SU-DHL-6 (cell line): Measurements from ENCODE around the gene AGPAT3.

Experiments used
- H2AFZ ChIP-seq: fragments of 200-600 bp; sonication (generic); 2 replicates; pipeline ENCODE4 v1.6.1; 2014; ENCODE audit warnings: low read depth, mild to moderate bottlenecking, moderate library complexity, mixed read lengths, antibody characterized with exemption, low read length; ENCODE audit not compliant: severe bottlenecking
- H3F3A ChIP-seq: fragments of 200-600 bp; shearing (Covaris generic); 2 replicates; pipeline ENCODE4 v1.6.0; 2016; ENCODE audit warnings: antibody characterized with exemption, mild to moderate bottlenecking; ENCODE audit not compliant: insufficient read depth
- H3K27ac ChIP-seq: fragments of 200-600 bp; sonication (generic); 2 replicates; pipeline ENCODE4 v1.5.1; 2016; ENCODE audit warnings: low read depth, mild to moderate bottlenecking, low read length, moderate library complexity, mixed read lengths
- H3K27me3 ChIP-seq: fragments of 200-600 bp; sonication (generic), shearing (Covaris generic); 2 replicates; pipeline ENCODE4 v1.6.0; 2014; ENCODE audit warnings: mild to moderate bottlenecking, low read length
- H3K36me3 ChIP-seq: fragments of 200-600 bp; sonication (generic); 2 replicates; pipeline ENCODE4 v1.6.1; 2014; ENCODE audit warnings: mild to moderate bottlenecking, low read length, mixed read lengths
- H3K4me2 ChIP-seq: fragments of 300-600, 200-600 bp; shearing (Covaris generic), sonication (generic); 2 replicates; pipeline ENCODE4 v1.6.0; 2014; ENCODE audit warnings: low read length, low read depth, mild to moderate bottlenecking; ENCODE audit not compliant: poor library complexity, severe bottlenecking
- H3K4me3 ChIP-seq: fragments of 200-600 bp; sonication (generic); 2 replicates; pipeline ENCODE4 v1.5.1; 2014; ENCODE audit warnings: antibody characterized with exemption, low read length, mild to moderate bottlenecking, mixed read lengths; ENCODE audit not compliant: insufficient read depth, poor library complexity, severe bottlenecking
- H3K79me2 ChIP-seq: fragments of 200-600 bp; sonication (generic); 2 replicates; pipeline ENCODE4 v1.6.1; 2014; ENCODE audit warnings: mild to moderate bottlenecking, low read length, moderate library complexity; ENCODE audit not compliant: insufficient read depth
- H3K9ac ChIP-seq: fragments of 200-600 bp; sonication (generic); 2 replicates; pipeline ENCODE4 v1.7.0; 2014; ENCODE audit warnings: mild to moderate bottlenecking, low read length
- H3K9me2 ChIP-seq: fragments of 200-600 bp; sonication (generic); replicated peaks from 2 replicates; pipeline ENCODE4 v1.6.1; 2014; ENCODE audit warnings: low read length; ENCODE audit not compliant: insufficient read depth
- H3K9me3 ChIP-seq: fragments of 200-600 bp; sonication (generic); 2 replicates; pipeline ENCODE4 v1.6.1; 2014; ENCODE audit warnings: low read length, mixed read lengths; ENCODE audit not compliant: insufficient read depth
- H4K20me1 ChIP-seq: fragments of 200-600 bp; sonication (generic); 2 replicates; pipeline ENCODE4 v1.6.1; 2014; ENCODE audit warnings: low read depth, mild to moderate bottlenecking, antibody characterized with exemption, low read length, moderate library complexity, mixed read lengths
- EZH2phosphoT487 ChIP-seq: fragments of 200-600 bp; sonication (generic), shearing (Covaris generic); conservative IDR thresholded peaks from 2 replicates; pipeline ENCODE4 v1.6.1; 2018; ENCODE audit warnings: mild to moderate bottlenecking, antibody characterized with exemption, low read length, moderate library complexity, mixed read lengths
- TF ChIP-seq, protein P1 (sequence below): fragments of 200-600 bp; sonication (generic); IDR thresholded peaks from one replicate; pipeline ENCODE4 v1.5.1; 2017; ENCODE audit warnings: antibody characterized with exemption, mild to moderate bottlenecking, low read length, moderate library complexity; ENCODE audit not compliant: insufficient read depth, poor library complexity, severe bottlenecking

Gene AGPAT3

DNA sequence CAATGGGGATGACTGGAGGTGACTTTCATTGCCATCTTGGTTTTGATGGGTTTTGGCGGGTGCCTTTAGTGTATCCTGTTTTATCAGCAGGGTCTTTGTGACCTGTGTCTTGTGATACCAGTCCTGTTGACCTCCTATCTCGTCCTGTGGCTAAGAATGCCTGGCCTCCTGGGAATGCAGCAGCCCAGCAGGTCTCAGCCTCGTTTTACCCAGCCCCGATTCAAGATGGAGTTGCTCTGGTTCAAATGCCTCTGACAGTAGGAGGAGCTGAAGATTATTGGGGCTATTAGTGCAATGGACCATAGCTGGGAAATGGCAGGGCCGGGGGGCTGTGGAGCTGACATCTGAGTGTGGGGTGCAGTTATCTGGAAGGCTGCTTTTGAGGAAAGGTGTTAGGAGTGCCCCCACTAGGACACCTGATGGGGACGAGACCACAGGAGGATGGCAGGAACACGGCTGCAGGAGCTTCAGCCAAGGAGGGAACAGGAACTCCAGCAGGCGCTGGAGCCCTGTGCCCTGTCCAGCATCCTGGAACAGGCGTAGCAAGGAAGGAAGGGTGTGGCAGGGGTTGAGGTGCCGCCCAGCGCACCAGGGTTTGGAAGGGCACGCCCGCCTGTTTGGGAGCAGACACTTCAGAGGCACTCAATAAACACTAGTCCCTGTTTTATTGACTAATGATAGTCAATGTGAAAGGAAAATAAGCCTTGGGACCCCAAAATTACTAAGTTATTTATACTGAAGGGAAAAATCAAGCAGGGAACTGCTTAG is 15.3 kb upstream of the AGPAT3 start:
- Histone ChIP-seq H3F3A (no peaks in the 10 kb centered on the region), H3K27ac (no peak overlapping the region), H3K4me2 (no peak overlapping the region), H3K4me3 (no peak overlapping the region), H3K9me2 (no peaks in the 10 kb centered on the region), H3K9ac (no peak overlapping the region), H3K79me2 (no peaks in the 10 kb centered on the region), H2AFZ (no peak overlapping the region), H3K27me3 (peaks cover 3% of the 10 kb centered on the region; the same call in 1 of the 2 replicates), H4K20me1 (no peaks in the 10 kb centered on the region), H3K36me3 (no peaks in the 10 kb centered on the region), H3K9me3 (no peaks in the 10 kb centered on the region)
- TF ChIP-seq, protein P1, sequence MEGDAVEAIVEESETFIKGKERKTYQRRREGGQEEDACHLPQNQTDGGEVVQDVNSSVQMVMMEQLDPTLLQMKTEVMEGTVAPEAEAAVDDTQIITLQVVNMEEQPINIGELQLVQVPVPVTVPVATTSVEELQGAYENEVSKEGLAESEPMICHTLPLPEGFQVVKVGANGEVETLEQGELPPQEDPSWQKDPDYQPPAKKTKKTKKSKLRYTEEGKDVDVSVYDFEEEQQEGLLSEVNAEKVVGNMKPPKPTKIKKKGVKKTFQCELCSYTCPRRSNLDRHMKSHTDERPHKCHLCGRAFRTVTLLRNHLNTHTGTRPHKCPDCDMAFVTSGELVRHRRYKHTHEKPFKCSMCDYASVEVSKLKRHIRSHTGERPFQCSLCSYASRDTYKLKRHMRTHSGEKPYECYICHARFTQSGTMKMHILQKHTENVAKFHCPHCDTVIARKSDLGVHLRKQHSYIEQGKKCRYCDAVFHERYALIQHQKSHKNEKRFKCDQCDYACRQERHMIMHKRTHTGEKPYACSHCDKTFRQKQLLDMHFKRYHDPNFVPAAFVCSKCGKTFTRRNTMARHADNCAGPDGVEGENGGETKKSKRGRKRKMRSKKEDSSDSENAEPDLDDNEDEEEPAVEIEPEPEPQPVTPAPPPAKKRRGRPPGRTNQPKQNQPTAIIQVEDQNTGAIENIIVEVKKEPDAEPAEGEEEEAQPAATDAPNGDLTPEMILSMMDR, result no peak
- no peak for TF ChIP-seq EZH2phosphoT487

DNA sequence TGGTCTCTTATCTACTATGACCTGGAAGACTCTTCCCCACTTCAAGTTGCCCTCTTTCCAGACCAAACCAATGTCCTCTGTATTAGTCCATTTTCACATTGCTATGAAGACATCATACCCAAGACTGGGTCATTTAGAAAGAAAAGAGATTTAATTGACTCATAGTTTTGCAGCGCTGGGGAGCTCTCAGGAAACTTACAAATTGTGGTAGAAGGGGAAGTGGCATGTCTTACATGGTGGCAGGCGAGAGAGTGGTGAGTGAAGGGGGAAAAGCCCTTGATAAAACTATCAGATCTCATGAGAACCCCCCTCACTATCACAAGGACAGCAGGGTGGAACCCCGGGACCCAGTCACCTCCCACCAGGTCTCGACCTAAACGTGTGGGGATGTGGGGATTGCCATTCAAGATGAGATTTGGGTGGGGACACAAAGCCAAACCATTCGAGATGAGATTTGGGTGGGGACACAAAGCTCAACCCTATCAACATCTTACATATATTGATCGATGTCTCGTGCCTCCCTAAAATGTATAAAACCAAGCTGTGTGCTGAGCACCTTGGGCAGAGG is 14.2 kb upstream of the AGPAT3 start:
- Histone ChIP-seq H2AFZ (no peak overlapping the region), H3K4me3 (no peak overlapping the region), H3K9ac (no peak overlapping the region), H3K9me2 (no peaks in the 10 kb centered on the region), H3K9me3 (no peaks in the 10 kb centered on the region), H3K79me2 (no peaks in the 10 kb centered on the region), H3K36me3 (no peaks in the 10 kb centered on the region), H3F3A (no peaks in the 10 kb centered on the region), H3K4me2 (no peak overlapping the region), H4K20me1 (no peaks in the 10 kb centered on the region), H3K27me3 (peaks cover 3% of the 10 kb centered on the region; the same call in 1 of the 2 replicates), H3K27ac (no peak overlapping the region)
- no peak for TF ChIP-seq EZH2phosphoT487
- TF ChIP-seq, protein P1, result no peak

DNA sequence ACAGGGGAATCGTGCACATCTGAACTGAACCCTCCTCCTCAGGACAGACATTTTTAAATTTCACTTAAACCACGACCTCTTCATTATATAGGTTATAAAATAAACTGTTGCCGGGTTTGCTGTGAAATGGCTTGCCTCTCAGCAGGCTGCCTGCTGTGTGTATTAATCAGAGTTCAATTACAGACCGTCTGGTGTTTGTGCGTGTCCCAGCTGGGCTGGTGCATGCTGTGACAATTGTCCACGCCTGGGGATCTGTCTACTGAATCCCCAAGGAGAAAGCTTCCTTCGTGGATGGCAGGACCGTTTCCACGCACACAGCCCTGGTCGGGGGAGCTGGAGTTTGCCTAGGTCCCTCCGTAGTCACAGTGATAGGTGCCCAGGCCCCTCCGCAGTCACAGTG is 13.4 kb upstream of the AGPAT3 start:
- Histone ChIP-seq H3F3A (no peaks in the 10 kb centered on the region), H3K9ac (no peak overlapping the region), H3K27ac (no peak overlapping the region), H3K27me3 (peaks cover 3% of the 10 kb centered on the region; the same call in 1 of the 2 replicates), H4K20me1 (no peaks in the 10 kb centered on the region), H3K4me2 (no peak overlapping the region), H3K36me3 (no peaks in the 10 kb centered on the region), H3K4me3 (no peak overlapping the region), H2AFZ (no peak overlapping the region), H3K9me3 (no peaks in the 10 kb centered on the region), H3K9me2 (no peaks in the 10 kb centered on the region), H3K79me2 (no peaks in the 10 kb centered on the region)
- TF ChIP-seq EZH2phosphoT487, result no peak
- TF ChIP-seq, protein P1, result no peak
